AG10803 (cell line): ENCODE results near the gene AHI1.

ENCODE experiments used
- DNase-seq: peaks from one replicate; pipeline ENCODE4 v3.0.0; 2010; ENCODE audit warnings: low read depth
- H3K4me3 ChIP-seq: 2 replicates; pipeline ENCODE4 v1.5.1; 2011; ENCODE audit warnings: mild to moderate bottlenecking, low read length, control low read depth
- TF ChIP-seq, protein P1 (sequence below): conservative IDR thresholded peaks from 2 replicates; pipeline ENCODE4 v1.5.1; 2011; ENCODE audit warnings: mild to moderate bottlenecking, low read length, control low read depth, inconsistent platforms

Gene AHI1

GRCh38 chr6:135277422-135277821 lies 220.1 kb downstream of the AHI1 start:
- TF ChIP-seq, protein P1, sequence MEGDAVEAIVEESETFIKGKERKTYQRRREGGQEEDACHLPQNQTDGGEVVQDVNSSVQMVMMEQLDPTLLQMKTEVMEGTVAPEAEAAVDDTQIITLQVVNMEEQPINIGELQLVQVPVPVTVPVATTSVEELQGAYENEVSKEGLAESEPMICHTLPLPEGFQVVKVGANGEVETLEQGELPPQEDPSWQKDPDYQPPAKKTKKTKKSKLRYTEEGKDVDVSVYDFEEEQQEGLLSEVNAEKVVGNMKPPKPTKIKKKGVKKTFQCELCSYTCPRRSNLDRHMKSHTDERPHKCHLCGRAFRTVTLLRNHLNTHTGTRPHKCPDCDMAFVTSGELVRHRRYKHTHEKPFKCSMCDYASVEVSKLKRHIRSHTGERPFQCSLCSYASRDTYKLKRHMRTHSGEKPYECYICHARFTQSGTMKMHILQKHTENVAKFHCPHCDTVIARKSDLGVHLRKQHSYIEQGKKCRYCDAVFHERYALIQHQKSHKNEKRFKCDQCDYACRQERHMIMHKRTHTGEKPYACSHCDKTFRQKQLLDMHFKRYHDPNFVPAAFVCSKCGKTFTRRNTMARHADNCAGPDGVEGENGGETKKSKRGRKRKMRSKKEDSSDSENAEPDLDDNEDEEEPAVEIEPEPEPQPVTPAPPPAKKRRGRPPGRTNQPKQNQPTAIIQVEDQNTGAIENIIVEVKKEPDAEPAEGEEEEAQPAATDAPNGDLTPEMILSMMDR: no peak
- H3K4me3 ChIP-seq: no peak overlapping the region
- no peak for DNase-seq

DNA sequence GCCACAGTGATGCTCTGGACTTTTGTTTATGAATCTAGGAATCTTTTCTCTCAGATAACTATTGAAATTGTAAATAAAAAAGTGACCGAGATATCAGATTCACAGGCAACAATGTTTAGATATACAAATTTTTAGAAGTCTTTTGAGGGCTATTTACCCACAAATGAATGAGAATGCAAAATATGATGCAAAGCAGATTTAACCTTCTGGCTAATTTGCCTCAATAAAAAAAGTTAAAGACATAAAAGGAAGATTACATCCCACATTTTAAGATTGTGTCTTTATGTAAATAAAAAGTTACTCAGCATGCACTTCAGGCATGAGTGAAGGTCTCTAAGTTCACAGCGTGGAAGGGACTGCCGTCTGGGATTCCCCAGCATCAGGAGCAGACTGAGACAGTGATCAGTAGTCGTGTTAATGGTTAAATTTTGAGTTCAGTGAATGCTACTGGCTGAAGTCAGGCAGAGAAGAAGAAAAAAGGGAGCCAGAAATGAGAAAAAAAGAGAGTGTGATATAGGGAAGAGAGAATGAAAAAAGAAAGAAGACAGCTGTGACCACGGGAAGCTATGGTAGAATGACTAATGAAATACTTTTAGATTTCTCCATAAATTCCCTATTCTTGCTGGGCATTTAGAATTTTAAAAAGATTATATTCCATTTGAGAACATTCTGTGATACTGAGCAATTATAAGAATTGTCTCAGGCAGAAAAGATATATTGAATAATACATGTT lies 222.8 kb downstream of the AHI1 start:
- TF ChIP-seq, protein P1: no peak
- H3K4me3 ChIP-seq: no peak overlapping the region
- DNase-seq: no peak

DNA sequence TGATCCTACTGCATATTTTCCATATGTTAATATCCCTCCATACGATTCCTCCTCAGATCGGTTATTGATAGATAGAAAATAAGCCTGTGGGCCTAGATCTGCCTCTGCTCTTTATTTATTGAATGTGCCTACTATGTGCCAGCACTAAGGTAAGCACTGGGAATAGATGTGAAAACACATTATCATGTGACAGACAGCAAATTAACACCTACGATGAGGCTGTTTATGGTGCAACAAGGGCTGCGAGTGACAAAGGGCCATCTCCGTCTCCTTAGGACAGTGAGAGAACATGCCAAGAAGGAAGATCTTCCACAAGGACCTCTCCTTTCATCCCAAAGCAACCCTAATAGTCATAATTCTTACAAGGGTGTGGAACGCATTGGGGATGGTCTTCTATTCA lies 225.9 kb downstream of the AHI1 start:
- TF ChIP-seq, protein P1: no peak
- no peak overlapping the region for H3K4me3 ChIP-seq
- no peak for DNase-seq

DNA sequence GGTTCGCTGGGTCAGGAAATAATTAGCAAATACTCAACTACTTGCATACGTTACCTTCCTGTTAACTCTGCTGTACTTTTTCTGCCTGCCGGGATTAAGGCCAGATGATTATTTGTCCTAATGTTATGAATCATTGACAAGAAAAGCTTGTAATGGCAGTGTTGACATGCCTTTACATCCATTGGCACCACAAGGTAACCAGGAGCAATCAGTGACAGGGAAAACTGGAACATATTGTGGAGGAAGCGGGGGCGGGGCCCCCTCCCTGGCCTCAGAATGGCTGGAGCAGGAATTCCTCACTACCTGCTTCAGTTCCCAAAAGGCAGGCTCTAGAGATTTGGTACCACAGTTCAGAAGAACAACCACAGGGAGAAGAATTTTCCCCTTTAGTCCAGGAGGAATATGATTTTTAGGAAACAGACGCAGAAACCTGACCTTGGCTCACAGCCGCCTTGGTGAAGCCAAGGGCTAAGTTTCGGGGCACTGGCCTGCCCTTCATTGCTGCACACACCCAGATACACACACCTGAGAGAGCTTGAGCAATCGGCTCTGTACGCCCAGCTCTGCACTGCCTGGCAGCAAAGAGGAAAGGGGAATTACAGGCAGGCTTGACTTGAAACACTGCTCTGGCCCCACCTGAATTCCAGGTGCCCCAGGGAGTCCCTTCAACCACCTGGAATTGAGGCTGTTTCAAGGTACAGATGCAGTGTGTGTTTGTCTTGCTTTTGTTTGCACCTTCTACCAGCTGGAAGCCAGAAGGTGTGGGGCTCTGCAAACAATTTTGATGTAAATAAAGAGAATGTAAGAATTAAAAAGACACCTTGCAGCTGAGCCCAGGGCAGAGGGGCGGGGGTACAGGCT lies 226.6 kb downstream of the AHI1 start:
- TF ChIP-seq, protein P1: no peak
- H3K4me3 ChIP-seq: no peak overlapping the region
- no peak for DNase-seq

- H3K4me3 ChIP-seq: no peak overlapping the region
- TF ChIP-seq, protein P1: no peak
- DNase-seq: no peak
These were observed 228.1 kb downstream of the AHI1 start for GRCh38 chr6:135269481-135269891.

DNA sequence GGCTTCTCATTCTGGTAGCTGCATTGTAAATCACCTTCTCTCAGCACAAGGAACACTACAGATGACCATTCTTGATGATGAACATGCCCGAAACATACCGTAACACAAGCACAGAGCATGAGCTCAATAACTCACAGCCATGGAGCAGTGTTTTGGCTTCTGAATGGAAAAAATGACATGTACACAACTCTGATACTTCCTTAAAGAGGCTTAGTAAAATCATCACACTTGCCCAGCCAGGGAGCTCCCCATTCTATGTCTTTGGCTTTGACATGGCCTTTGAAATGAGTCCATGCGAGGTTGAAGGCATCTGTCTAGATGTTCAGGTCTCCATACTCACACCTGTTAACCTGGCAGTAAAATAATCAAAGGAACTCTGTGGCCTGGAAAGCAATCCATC lies 228.8 kb downstream of the AHI1 start:
- no peak overlapping the region for H3K4me3 ChIP-seq
- no peak for DNase-seq
- TF ChIP-seq, protein P1: no peak

GRCh38 chr6:135268263-135268662 lies 229.3 kb downstream of the AHI1 start:
- H3K4me3 ChIP-seq: no peak overlapping the region
- DNase-seq: no peak
- TF ChIP-seq, protein P1: no peak
